GM12878 (cell line): ENCODE results near the gene RPUSD1. TPM values are rescaled to one million over a fixed set of nuclear protein-coding genes. Genes with fewer than 3 reads are reported as not detected.

ENCODE experiments used
- ATF3 ChIP-seq: IDR thresholded peaks from 2 replicates; pipeline ENCODE4 v1.6.1; 2011; ENCODE audit warnings: low read depth, mild to moderate bottlenecking, low read length, moderate library complexity, borderline replicate concordance; ENCODE audit errors: extremely low read depth
- CEBPZ ChIP-seq: fragments of 150-350 bp; IDR thresholded peaks from 2 replicates; pipeline ENCODE4 v1.6.1; 2016; ENCODE audit warnings: low read depth, low read length
- CHD1 ChIP-seq: IDR thresholded peaks from 2 replicates; pipeline ENCODE4 v1.6.1; 2012; ENCODE audit warnings: low read depth, low read length, improper control_type of control experiment
- CUX1 ChIP-seq: IDR thresholded peaks from 2 replicates; pipeline ENCODE4 v1.6.1; 2012; ENCODE audit warnings: improper control_type of control experiment, low read depth, low read length; ENCODE audit not compliant: insufficient replicate concordance
- E4F1 ChIP-seq: fragments of 450-650 bp; IDR thresholded peaks from 2 replicates; pipeline ENCODE4 v1.6.1; 2018; ENCODE audit warnings: borderline replicate concordance, mild to moderate bottlenecking; ENCODE audit not compliant: partially characterized antibody
- ESRRA ChIP-seq: IDR thresholded peaks from 2 replicates; pipeline ENCODE4 v1.6.1; 2012; ENCODE audit warnings: mild to moderate bottlenecking, low read length, improper control_type of control experiment
- KLF5 ChIP-seq: fragments of 450-650 bp; IDR thresholded peaks from 2 replicates; pipeline ENCODE4 v1.6.1; 2014; ENCODE audit warnings: mild to moderate bottlenecking; ENCODE audit not compliant: partially characterized antibody
- MTA2 ChIP-seq: fragments of 450-650 bp; IDR thresholded peaks from 2 replicates; pipeline ENCODE4 v1.6.1; 2016; ENCODE audit warnings: low read depth, mild to moderate bottlenecking, moderate library complexity
- NFIC ChIP-seq: IDR thresholded peaks from 2 replicates; pipeline ENCODE4 v1.6.1; 2012; ENCODE audit warnings: low read depth, mild to moderate bottlenecking, inconsistent platforms, low read length, moderate library complexity
- PAX8 ChIP-seq: fragments of 450-650 bp; IDR thresholded peaks from 2 replicates; pipeline ENCODE4 v1.6.1; 2017; ENCODE audit warnings: mild to moderate bottlenecking, moderate library complexity
- PML ChIP-seq: IDR thresholded peaks from 2 replicates; pipeline ENCODE4 v1.6.1; 2012; ENCODE audit warnings: low read length, inconsistent platforms
- POLR2A ChIP-seq: IDR thresholded peaks from 2 replicates; pipeline ENCODE4 v1.6.1; 2011; ENCODE audit warnings: low read depth, mild to moderate bottlenecking, low read length
- RAD21 ChIP-seq: IDR thresholded peaks from 2 replicates; pipeline ENCODE4 v1.6.1; 2011; ENCODE audit warnings: mild to moderate bottlenecking, low read depth, low read length, moderate library complexity; ENCODE audit not compliant: insufficient read depth
- RFX5 ChIP-seq: IDR thresholded peaks from 2 replicates; pipeline ENCODE4 v1.6.1; 2011; ENCODE audit warnings: low read depth, low read length, improper control_type of control experiment
- SMARCA5 ChIP-seq: fragments of 450-650 bp; IDR thresholded peaks from 2 replicates; pipeline ENCODE4 v1.6.1; 2017; ENCODE audit warnings: mild to moderate bottlenecking
- TAF1 ChIP-seq: IDR thresholded peaks from 2 replicates; pipeline ENCODE4 v1.6.1; 2011; ENCODE audit warnings: mild to moderate bottlenecking, low read depth, low read length, borderline replicate concordance
- TCF3 ChIP-seq: IDR thresholded peaks from 2 replicates; pipeline ENCODE4 v1.6.1; 2012; ENCODE audit warnings: low read depth, mild to moderate bottlenecking, low read length, borderline replicate concordance; ENCODE audit not compliant: insufficient read depth
- YBX1 ChIP-seq: fragments of 450-650 bp; IDR thresholded peaks from 2 replicates; pipeline ENCODE4 v1.6.1; 2016; ENCODE audit warnings: antibody characterized with exemption
- ZBED1 ChIP-seq: IDR thresholded peaks from 2 replicates; pipeline ENCODE4 v1.6.1; 2016; ENCODE audit warnings: borderline replicate concordance
- polyA plus RNA-seq, 11 experiments: library from polyadenylated mRNA; depleted of rRNA in 4 of 11; unstranded in 6 of 11; stranded (reverse) in 5 of 11; fragments of >200 nt; fragmentation: Nextera tagmentation in 4 of 11; fragmentation: Illumina TruSeq in 1 of 11; extraction: Ambion mirVana in 4 of 11; extraction: Trizol in 1 of 11; gene quantifications; 1 replicate in 1 of 11; 2 replicates in 10 of 11; pipeline versions ENCODE4 v1.2.1 to v1.2.3, GENCODE V29; 2011 to 2016; ENCODE audit warnings: inconsistent platforms in 2 of 11, missing spikeins in 2 of 11, low read depth in 1 of 11
- total RNA-seq, 4 experiments: library from RNA; depleted of rRNA in 3 of 4; stranded (reverse); fragments of >200 nt in 3 of 4; fragmentation: Illumina TruSeq in 1 of 4; extraction: Trizol in 1 of 4; gene quantifications; 2 replicates each; pipeline versions ENCODE4 v1.2.1 to v1.2.3, GENCODE V29; 2013 to 2021

Gene RPUSD1
- total and polyA plus RNA-seq, 10 of the 15 experiments (the other 5 are each of a cell fraction or from before 2014, with no cell fraction given): 0.55 to 49.9 (median 21.1) TPM

- peak; percentile 100 for TF ChIP-seq E4F1
- TF ChIP-seq CHD1: no peak
- no peak for TF ChIP-seq NFIC
- TF ChIP-seq ESRRA: 0 out of 2 replicates have a peak, but pooled peaks have one; percentile 72
- 0 out of 2 replicates have a peak, but pooled peaks have one; percentile 42 for TF ChIP-seq TCF3
- TF ChIP-seq RAD21: 0 out of 2 replicates have a peak, but pooled peaks have one; percentile 6
- no peak for TF ChIP-seq PAX8
- TF ChIP-seq MTA2: no peak
- TF ChIP-seq PML: no peak
- peak; percentile 87; the same call in 1 of the 2 replicates for TF ChIP-seq TAF1
- peak; percentile 77 for TF ChIP-seq KLF5
- peak; percentile 91; the same call in 1 of the 2 replicates for TF ChIP-seq SMARCA5
- TF ChIP-seq YBX1: no peak
- TF ChIP-seq POLR2A: peak; percentile 84
- TF ChIP-seq ZBED1: no peak
- no peak for TF ChIP-seq CEBPZ
- TF ChIP-seq ATF3: peak; percentile 99
- TF ChIP-seq CUX1: peak; percentile 70
- no peak for TF ChIP-seq RFX5
Measured at GRCh38 chr16:740764-741505, 47.2 kb downstream of the RPUSD1 start, which contains the start of gene CIAO3 (continued).
